K562 (cell line): ENCODE measurements around the gene ATP2A2.

Source experiments
- CBX5 ChIP-seq: IDR thresholded peaks from 2 replicates; pipeline ENCODE4 v1.6.1; 2014; ENCODE audit warnings: low read depth, borderline replicate concordance
- GABPA ChIP-seq: fragments of 200-800 bp; sonication (Bioruptor generic); conservative IDR thresholded peaks from 2 replicates; pipeline ENCODE4 v1.6.1; 2016; ENCODE audit warnings: low read depth, missing genetic modification characterization, missing compliant biosample characterization
- HMG20B ChIP-seq: fragments of 250-450 bp; sonication (Bioruptor Pico); IDR thresholded peaks from 2 replicates; pipeline ENCODE4 v1.5.0; 2021; ENCODE audit warnings: mild to moderate bottlenecking
- POLR2AphosphoS5 ChIP-seq: IDR thresholded peaks from 2 replicates; pipeline ENCODE4 v1.6.1; 2011; ENCODE audit warnings: mild to moderate bottlenecking, low read depth, low read length, moderate library complexity; ENCODE audit not compliant: control insufficient read depth, insufficient read depth
- ZKSCAN1 ChIP-seq: fragments of 150-350 bp; IDR thresholded peaks from 2 replicates; pipeline ENCODE4 v1.6.1; 2016; ENCODE audit warnings: low read depth, low read length
- TF ChIP-seq, protein P1 (sequence below), 3 experiments: IDR thresholded peaks in 2 of 3; conservative IDR thresholded peaks in 1 of 3; 2 replicates each; pipeline ENCODE4 v1.5.1; 2011 to 2012; ENCODE audit warnings: low read length in 3 of 3, mild to moderate bottlenecking in 3 of 3, control low read depth in 2 of 3, improper control_type of control experiment in 1 of 3, inconsistent platforms in 1 of 3, low read depth in 1 of 3, mixed read lengths in 1 of 3, moderate library complexity in 1 of 3; ENCODE audit not compliant: insufficient read depth in 2 of 3

DNA sequence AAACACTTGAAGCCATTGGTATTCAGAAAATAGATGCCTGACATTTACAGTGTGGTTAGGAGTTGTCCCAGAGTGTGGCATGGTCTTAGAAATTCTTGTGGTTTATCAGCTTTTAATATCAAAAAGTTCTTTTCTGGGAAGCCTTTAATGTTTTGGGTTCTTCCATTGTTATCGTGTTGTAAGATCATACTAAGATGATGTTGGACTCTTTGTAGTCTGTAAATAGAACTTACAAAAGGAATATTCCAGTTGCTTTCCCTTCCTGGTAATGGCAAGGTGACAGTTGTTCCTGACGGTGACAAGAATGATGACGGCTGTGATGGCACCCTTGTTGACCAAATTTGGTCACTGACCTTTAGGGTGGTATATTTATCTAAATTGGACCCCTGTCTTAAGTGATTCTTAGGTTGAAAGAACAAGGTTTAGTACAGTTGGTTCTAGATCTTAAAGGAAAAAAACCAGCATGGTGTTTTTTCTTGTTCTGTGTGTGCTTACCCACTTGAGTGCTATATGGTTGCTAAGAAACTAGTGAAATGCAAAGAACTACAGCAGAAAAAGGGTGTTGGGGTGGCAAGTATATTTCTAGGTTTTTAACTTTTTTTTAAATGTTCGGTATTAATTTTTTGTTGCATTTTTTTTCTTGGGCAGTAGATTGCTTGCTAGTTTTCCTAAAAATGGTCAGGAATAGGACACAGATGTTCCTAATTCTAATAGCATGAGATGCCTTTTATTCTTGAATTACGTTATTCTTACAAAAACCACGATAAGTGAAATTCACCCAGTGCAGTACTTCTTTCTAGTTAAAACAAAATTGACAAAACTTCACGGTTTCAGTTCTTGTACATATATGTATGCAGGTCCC, 2.1 kb downstream of the ATP2A2 start:
- TF ChIP-seq GABPA (tag): no peak
- TF ChIP-seq, protein P1, sequence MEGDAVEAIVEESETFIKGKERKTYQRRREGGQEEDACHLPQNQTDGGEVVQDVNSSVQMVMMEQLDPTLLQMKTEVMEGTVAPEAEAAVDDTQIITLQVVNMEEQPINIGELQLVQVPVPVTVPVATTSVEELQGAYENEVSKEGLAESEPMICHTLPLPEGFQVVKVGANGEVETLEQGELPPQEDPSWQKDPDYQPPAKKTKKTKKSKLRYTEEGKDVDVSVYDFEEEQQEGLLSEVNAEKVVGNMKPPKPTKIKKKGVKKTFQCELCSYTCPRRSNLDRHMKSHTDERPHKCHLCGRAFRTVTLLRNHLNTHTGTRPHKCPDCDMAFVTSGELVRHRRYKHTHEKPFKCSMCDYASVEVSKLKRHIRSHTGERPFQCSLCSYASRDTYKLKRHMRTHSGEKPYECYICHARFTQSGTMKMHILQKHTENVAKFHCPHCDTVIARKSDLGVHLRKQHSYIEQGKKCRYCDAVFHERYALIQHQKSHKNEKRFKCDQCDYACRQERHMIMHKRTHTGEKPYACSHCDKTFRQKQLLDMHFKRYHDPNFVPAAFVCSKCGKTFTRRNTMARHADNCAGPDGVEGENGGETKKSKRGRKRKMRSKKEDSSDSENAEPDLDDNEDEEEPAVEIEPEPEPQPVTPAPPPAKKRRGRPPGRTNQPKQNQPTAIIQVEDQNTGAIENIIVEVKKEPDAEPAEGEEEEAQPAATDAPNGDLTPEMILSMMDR (IDR thresholded peaks at IDR 0.05 in 2 of 3, conservative IDR thresholded peaks at IDR 0.05 in 1 of 3; ENCODE audit: insufficient read depth in 2 of 3, low read depth in 1 of 3, low read length in 3 of 3): no peak
- no peak for TF ChIP-seq POLR2AphosphoS5
- no peak for TF ChIP-seq HMG20B (CRISPR knock-in tag)
- TF ChIP-seq ZKSCAN1: no peak
- TF ChIP-seq CBX5: no peak
